Stimulated activated naive CD4-positive, alpha-beta T cell treated with Interleukin-2 at 50 U/mL for 16 hours (primary cell): ENCODE results near the gene ABCC3.
"Not testable (repeated sequence)": the region's sequence is repeated elsewhere in the genome, so short reads cannot be mapped to it uniquely, and the experiment has no call there.

Experiments used
- DNase-seq: peaks from one replicate; lab custom pipeline; 2025; lab: John Stamatoyannopoulos, UW

Gene ABCC3

DNA sequence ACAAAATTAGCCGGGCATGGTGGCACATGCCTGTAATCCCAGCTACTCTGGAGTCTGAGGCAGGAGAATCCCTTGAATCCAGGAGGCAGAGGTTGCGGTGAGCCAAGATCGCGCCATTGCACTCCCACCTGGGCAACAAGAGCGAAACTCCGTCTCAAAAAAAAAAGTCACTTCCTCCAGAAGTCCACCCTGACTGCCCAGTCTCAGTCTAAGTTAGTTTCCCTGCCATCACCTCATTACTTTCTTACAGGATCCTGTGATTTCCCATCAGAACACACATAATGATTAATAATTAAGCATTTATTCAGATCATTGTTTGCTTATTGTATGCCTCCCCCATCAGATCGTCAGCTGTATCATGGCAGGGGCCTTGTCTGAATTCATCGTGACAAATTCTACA lies 31.6 kb downstream of the ABCC3 start:
- DNase-seq = no peak

GRCh38 chr17:50667259-50668024 lies 32.8 kb downstream of the ABCC3 start:
- DNase-seq = no peak

DNA sequence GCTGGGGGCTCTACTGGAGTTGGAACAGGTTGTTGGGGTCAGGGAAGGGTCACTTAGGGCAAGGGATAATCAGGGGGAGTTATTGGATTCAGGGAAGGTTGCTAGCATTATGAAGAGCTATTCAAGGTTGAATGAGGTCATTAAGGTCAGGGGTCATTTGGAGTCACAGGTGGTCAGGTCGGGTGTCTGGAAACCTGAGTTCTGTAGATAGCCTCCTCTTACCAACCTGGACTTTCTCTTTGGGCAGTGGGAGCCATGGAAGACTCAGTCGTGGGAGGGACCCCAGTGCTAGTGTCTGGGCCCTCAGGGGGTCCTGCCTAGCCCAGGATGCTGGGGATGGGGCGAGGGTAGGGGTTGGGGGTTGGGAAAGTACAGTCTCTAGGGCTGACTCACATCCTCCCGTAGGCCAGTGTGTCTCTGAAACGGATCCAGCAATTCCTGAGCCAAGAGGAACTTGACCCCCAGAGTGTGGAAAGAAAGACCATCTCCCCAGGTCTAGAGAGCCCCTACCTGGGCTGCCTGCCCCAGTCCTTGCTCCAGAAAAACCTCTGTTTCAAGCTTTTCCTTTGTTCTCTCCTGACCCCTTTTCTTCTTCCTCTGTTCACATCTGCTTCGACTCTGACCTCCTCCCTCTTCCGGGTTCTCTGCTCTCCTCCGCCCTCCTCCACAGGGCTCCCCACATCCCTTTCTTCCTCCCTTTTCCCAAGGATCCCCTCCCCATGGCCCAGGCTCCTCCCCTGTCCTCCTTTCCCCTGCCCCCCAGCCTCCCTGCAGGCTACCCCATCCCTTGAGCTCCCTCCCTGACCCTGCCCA lies 33.5 kb downstream of the ABCC3 start:
- no peak for DNase-seq

- DNase-seq = no peak
Observed at GRCh38 chr17:50668838-50669581, 34.3 kb downstream of the ABCC3 start.

DNA sequence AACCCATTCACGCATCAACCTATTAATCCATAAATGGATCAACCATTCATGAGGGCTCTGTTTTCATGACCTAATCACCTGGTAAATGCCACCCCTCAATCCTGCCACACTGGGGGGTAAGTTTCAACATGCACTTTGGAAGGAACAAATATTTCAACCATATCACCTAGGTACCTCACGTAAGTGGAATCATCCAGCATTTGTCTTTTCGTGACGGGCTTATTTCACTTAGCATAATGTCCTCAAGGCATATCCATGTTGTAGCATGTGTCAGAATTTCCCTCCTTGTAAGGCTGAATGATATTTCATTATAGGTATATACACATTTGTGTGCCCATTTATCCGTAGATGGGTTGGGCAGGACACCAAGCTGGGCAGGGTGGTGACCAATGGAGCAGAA lies 37.4 kb downstream of the ABCC3 start:
- no peak for DNase-seq

GRCh38 chr17:50672831-50673551 lies 38.3 kb downstream of the ABCC3 start:
- no peak for DNase-seq

DNA sequence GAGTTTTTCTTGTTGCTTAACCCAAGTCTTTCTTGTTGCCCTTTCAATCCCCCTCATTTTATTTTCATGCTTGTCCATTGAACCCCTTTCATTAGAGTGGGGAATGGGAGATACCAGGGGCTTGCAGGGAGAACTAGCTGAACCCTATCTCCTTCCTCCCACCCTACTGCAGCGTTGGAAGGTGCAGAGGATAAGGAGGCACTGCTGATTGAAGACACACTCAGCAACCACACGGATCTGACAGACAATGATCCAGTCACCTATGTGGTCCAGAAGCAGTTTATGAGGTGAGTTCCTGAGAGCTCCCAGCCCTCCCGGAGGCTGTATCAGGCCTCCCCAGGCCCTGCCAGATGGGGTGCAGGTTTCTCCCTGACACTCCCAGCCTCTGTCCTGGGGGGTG lies 40.5 kb downstream of the ABCC3 start:
- DNase-seq = no peak

GRCh38 chr17:50675627-50676026 lies 40.9 kb downstream of the ABCC3 start:
- no peak for DNase-seq

DNA sequence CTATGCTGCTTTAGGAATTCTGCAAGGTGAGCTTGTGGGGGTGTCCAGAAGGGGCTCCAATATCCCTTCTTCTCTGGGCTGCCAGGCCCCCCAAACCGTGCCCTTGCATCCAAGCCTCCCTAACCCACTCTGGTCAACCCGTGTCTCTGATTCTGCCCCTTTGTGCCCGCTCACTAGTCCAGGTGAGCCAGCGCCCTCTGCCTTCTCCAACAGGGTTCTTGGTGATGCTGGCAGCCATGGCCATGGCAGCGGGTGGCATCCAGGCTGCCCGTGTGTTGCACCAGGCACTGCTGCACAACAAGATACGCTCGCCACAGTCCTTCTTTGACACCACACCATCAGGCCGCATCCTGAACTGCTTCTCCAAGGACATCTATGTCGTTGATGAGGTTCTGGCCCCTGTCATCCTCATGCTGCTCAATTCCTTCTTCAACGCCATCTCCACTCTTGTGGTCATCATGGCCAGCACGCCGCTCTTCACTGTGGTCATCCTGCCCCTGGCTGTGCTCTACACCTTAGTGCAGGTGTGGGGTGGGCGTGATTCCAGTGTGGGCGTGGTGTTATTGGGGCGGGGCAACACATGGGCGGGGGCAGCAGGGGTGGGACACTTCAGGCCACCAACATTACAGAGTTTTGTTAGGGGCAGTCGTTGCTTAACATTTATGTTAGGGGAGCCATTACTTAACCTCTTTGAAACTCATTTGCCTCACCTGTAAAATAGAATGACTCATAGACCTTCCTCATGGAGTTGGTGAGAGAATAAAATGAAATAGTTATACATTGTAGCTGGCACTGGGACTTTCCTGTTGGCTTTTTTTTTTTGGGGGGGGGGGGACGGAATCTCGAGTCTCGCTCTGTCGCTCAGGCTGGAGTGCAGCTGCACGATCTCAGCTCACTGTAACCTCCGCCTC lies 41.6 kb downstream of the ABCC3 start:
- no peak for DNase-seq

DNA sequence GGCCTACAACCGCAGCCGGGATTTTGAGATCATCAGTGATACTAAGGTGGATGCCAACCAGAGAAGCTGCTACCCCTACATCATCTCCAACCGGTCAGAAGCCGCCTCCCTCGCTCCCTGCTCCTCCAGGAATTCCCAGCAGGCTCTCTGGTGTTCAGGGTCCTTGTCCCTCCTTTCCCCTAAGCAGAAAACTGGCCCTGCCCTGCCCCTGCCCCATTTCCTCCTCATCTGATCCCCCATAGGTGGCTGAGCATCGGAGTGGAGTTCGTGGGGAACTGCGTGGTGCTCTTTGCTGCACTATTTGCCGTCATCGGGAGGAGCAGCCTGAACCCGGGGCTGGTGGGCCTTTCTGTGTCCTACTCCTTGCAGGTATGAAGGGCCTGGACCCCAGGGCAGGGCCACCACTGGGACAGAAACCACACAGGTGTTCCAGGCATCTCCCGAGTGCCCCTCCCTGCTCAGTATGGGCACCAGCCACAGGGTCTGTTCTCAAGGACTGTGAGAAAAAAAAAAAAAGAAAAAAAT lies 43.2 kb downstream of the ABCC3 start:
- DNase-seq = no peak

DNA sequence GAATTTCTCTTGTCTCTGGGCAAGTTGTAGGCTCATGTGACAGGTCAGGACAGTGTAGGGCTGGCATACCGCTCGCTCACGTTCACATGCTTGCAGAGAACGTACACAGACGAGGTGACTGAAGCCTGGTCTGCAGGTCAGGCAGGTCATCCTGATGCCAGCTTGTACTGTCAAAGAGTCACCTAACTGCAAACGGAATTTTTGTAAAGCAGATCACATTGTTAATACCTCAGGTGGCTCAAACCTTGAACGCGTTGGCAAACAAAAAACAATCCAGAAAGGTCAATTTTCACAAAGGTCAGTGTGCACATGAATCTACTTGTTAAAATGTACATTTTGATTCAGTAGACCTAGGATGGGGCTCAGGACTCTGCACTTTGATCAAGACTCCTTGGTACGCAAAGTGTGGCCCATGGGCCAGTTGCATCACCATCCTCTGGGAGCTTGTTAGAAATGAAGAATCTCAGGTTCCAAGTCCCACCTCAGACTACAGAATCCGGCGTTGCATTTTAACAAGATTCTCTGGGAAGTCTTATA lies 44.4 kb downstream of the ABCC3 start:
- DNase-seq = no peak

DNA sequence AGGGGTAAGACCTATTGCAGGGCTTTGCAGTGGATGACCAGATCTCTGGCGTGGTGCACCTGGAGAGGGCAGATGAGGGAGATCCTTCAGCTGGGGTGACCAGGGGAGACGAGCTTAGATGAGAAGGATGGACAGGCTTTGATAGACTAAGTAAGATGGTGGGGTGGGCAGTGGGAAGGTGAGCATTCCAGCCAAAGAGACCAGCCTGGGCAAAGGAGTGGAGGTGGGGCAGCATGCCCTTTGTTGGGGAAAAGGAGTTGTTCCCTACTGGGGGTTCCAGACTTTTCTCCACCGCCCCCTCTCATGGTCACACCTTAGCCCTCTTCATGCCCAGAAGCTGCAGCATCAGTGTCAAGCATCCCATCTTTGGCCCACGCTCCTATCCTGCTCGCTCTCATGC lies 45.4 kb downstream of the ABCC3 start:
- DNase-seq = no peak

DNA sequence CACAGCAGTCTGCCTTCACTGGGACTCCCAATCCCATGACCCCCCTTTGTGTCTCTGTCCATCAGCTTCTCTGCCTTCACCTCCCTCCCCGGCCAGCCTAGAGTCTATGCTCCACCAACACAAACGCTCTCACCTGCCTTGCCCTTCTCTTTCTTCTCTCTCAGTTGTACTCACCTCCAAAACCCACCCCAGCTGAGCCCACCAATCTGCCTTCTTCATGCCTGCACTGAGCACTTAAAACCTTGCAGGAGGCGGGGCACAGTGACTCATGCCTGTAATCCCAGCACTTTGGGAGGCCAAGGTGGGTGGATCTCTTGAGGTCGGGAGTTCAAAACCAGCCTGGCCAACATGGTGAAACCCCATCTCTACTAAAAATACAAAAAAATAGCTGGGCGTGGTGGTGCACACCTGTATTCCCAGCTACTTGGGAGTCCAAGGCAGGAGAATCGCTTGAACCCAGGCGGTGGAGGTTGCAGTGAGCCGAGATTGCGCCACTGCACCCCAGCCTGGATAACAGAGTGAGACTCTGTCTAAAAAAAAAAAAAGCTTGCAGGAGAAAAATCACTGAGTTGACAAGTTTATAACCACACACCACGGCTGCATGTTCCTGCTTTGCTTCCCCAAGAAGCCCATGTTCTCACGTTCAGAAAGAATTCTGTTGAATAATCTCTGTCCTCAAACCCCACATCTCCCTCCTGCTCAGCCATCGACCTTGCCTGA lies 46.0 kb downstream of the ABCC3 start:
- not testable (repeated sequence) for DNase-seq

DNA sequence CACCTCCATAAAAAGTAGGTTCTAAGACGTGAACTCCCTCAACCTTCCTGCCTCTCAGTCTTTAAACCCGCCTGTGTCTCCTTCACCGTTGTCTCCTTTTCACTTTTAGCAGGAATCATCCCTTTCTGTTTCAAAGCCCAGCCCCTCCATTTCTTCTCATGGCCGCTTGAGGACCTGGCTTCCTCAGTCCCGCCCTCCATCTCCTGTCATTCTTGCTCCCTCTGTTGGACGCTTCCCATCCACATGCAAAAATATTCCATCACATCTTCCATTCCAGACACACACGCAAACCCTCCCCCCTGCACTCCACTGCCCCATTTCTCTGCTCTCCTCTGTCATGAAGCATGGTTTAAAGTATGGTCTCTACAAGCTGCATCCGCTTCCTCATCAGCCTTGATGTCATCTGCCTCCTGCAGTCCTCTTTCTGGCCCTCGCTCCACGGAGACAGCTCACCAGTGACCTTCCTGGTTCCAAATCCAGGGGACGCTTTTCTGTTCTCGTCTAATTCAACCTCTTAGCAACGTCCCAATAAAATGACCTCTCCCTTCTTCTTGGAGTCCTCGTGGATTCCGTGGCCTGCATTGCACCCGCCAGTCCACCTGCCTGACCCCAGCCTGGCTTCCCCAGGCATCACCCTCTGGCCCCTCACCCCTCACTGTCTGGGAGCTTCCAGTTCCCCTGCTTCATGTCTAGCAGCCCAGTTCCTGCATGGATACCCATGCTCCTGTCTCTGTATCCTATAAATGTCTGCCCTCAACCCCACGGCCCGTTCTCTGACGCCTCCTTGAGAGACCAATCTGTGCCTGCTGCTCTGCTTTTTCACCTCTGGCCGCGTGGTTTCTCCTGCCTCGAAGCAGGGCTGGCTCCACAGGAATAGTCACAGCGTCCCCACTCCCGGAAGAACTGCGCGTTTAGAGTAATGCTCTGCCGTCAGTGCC lies 46.9 kb downstream of the ABCC3 start:
- no peak for DNase-seq

GRCh38 chr17:50682441-50682840 lies 47.8 kb downstream of the ABCC3 start:
- no peak for DNase-seq

GRCh38 chr17:50682938-50683337 lies 48.3 kb downstream of the ABCC3 start:
- DNase-seq = no peak

- DNase-seq = no peak
Observed at GRCh38 chr17:50683434-50684287, 49.0 kb downstream of the ABCC3 start.

GRCh38 chr17:50684288-50684611 lies 49.6 kb downstream of the ABCC3 start:
- no peak for DNase-seq
